Loucy (cell line): ENCODE measurements around the gene NF1.

ENCODE experiments used
- CTCF ChIP-seq: fragments of 200-600 bp; sonication (generic); conservative IDR thresholded peaks from 2 replicates; pipeline ENCODE4 v1.5.1; 2014; ENCODE audit warnings: mild to moderate bottlenecking, antibody characterized with exemption, low read length
- EZH2phosphoT487 ChIP-seq: fragments of 200-600 bp; IDR thresholded peaks from 2 replicates; pipeline ENCODE4 v1.6.1; 2018; ENCODE audit warnings: antibody characterized with exemption, mild to moderate bottlenecking, moderate library complexity, borderline replicate concordance

GRCh38 chr17:31328160-31328535 is 233.4 kb downstream of the NF1 start:
- no peak for TF ChIP-seq CTCF
- no peak for TF ChIP-seq EZH2phosphoT487
